ENCODE data around the gene NCOA3.
"Not testable (repeated sequence)": the region's sequence is repeated elsewhere in the genome, so short reads cannot be mapped to it uniquely, and the experiment has no call there.

Gene NCOA3

DNA sequence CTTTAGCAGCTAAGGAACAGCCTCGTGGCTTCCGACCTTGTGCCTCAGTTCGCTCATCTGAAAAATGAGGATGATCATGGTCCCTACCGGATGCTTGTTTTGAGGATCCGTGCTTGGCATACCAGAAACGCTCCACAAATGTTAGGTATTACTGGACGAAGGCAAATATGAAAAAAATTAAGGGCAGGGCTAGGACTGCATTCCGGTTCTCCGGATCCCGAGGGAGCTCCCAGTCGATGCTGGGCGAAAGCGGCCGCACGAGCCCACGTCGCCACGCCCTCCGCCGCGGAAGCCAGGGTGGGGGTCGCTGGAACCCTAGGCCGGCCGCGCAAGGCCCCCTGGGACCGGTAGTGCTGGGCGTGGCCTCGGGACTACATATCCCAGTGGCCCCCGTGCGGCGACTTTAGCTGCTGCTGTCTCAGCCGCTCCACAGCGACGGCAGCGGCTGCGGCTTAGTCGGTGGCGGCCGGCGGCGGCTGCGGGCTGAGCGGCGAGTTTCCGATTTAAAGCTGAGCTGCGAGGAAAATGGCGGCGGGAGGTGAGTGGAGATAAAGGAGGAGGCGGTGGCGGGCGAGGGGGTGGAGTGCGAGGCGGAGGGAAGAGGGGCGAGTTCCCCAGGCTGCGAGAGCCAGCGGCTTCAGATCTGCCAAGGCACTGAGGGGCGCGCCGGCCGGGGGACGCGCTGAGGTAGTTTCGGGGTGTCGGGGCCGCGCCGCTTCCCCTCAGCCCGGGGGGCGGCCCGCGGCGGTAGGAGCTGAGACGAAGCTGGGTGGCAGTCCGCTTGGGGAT is at the start of gene NCOA3:
Gene NCOA3 (plus strand): TSS at position 406 of the 789 bp plus-strand sequence. CDS start 120,361 bp downstream, outside the sequence.
- peak; percentile 91 to 92 for DNase-seq

DNA sequence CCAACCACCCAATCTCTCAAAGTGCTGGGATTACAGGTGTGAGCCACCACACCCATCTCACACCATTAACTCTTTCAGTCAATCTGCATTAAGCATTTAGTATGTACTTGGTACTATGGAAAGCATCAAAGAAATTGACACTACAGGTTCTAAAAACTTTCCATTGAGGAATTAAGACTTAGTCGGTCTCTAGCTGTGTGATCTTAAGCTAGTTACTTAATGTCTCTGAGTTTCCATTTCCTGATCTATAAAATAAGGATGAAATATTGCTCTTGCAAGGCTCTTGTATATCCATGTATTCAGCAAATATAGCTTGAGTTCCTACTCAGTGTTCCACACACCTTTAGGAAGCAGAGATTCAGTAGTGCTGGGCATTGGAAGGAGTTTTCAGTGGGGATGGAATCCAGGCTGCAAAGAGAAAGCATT is 48.9 kb upstream of the NCOA3 start:
- no peak for DNase-seq

DNA sequence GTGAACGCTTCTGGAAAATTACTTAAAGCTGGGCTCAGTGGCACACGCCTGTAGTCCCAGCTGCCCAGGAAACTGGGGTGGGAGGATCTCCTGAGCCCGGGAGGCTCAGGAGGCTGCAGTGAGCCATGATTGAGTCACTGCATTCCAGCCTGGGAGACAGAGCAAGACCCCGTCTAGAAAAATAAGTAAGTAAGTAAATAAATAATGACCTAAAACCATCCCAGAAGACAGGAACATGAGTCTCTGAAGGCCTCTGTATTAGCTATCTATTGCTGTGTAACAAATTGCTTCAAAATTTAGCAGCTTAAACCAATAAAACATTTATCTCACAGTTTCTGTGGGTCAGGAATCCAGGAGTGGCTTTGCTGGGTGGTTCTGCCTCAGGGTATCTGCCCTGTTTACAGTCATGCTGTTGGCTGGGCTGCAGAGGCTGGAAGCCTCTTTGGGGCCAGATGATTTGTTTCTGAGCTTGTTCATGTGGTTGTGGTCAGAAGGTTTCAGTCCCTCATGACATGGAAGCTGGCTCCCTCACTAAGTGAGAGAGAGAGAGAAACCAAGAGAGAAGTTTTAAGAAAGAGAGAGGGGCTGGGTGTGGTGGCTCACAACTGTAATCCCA is 48.4 kb upstream of the NCOA3 start:
- no peak for DNase-seq

DNA sequence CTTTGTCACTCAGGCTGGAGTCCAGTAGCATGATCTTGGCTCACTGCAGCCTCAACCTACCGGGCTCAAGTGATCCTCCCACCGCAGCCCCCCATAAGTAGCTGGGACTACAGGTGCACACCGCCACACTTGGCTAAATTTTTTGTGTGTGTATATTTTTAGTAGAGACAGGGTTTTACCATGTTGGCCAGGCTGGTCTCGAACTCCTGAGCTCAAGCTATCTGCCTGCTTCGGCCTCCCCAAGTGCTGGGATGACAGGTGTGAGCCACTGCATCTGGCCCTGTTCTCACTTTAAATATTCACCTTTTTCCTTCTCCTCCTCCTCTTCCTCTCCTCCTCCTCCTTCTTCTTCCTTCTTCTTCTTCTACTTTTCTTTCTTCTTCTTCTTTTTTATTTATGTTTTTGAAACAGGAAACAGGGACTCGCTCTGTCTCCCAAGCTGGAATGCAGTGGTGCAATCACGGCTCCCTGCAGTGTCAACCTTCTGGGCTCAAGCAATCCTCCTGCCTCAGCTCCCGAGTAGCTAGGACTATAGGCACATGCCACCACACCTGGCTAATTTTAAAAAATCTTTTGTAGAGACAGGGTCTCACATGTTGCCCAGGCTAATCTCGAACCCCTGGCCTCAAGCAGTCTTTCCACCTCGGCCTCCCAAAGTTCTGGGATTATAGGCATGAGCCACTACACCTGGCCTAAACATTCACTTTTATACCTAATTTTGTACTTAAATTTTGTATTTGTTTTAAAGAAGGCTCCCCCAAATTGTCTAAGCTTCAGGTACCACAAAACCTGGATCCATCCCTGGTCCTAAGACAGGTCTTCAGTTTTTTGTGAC is 47.2 kb upstream of the NCOA3 start:
- no peak for DNase-seq

DNA sequence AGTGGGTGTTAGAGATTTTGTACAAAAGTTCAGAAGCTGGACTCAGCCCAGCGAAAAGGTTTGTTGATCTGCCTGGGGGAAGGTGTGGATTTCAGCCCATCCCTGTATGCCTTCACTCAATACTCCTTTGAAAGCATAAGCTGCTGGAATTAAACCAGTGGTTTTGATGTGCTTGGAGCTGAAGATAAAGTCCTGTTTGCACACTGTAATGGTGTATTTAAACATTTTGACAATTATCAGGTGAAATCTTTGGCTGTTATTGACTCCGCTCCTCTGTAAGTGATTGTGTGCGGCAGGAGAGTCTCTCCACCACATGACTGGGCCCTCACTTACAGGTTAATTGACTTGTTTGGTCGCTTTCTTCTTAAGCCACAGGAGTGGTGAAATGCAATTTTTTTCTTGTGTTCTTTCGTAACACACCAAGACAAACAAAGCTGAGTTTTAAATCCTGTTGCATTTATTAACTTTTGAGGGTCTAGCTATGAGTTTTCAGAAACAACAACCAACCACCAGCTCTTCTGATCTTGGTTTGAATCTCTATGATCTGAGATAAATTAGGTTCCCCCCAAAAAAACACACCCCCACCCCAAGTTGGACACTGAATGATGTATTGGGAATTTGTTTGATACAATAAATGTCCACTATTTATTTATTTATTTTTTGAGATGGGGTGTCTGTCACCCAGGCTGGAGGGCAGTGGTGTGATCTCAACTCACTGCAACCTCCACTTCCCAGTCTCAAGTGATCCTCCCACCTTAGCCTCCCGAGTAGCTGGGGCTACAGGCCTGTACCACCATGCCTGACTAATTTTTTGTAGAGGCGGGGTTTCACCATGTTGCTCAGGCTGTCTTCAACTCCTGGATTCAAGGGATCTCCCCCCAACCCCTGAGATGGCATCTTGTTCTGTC is 46.3 kb upstream of the NCOA3 start:
- no peak for DNase-seq

DNA sequence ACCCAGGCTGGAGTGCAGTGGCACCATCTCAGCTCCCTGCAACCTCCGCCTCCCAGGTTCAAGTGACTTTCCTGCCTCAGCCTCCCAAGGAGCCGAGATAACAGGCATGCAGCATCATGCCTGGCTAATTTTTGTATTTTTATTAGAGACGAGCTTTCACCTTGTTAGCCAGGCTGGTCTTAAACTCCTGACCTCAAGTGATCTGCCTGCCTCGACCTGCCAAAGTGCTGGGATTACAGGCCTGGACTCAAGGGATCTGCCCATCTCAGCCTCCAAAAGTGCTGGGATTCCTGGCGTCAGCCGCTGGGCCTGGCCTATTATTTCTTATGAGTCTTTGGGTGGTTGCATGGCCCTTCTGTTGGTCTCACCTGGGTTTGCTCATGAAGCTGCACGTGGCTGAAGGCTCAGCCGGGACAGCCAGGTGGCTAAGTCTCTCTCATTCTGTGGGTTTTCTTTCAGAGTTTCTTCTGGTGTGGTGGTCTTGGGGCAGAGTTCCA is 45.6 kb upstream of the NCOA3 start:
- no peak for DNase-seq

DNA sequence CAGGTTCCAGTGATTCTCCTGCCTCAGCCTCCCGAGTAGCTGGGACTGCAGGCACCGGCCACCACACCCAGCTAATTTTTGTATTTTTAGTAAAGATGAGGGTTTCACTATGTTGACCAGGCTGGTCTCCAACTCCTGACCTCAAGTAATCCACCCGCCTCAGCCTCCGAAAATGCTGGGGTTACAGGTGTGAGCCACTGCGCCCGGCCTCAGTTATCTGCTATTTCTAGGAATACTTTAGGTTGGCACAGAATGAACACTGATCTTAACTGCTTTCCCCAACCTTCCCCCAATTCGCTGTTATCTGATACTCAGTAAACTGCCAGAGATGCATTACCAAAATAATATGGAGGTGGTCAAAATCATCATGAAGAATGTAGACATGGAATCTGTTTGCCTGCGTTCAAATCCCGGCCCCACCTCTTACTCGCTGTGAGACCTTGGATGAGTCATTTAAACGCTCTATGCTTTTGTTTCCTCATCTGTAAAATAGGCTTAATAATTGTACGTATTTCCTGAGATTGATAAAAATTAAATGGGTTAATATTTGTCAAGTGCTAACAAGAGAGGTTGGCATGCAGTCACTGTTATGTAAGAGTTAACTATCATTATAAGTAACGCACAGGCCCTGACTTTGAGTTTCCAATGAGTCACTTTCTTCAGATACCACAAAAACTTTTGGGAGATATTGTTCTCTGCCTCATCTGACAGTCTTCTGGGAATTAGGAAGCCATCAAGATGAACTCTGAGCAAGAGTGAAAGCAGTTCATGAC is 44.5 kb upstream of the NCOA3 start:
- no peak for DNase-seq

DNA sequence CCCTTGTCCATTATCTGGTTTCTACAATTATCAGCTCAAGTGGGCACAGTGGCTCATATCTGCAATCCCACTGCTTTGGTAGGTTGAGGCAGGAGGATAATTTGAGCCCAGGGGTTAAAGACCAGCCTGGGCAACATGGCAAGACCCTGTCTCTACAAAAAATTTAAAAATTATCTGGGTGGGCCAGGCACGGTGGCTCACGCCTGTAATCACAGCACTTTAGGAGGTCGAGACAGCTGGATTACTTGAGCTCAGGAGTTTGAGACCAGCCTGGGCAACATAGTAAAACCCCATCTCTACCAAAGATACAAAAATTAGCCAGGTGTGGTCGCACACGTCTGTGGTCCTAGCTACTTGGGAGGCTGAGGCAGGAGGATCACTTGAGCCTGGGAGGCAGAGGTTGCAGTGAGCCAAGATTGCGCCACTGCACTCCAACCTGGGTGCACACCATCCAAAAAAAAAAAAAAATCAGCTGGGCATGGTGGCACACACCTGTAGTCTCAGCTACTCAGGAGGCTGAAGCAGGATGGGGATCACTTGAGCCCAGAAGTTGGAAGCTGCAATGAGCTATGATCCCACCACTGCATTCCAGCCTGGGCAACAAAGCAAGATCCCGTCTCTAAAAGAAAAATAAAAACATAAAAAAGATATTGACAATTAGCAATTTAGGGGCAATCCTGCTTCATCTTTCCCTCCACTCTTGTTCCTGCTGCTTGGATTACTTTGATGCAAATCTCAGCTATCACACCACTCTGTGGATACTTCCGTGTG is 43.2 kb upstream of the NCOA3 start:
- DNase-seq, result not testable (repeated sequence)

DNA sequence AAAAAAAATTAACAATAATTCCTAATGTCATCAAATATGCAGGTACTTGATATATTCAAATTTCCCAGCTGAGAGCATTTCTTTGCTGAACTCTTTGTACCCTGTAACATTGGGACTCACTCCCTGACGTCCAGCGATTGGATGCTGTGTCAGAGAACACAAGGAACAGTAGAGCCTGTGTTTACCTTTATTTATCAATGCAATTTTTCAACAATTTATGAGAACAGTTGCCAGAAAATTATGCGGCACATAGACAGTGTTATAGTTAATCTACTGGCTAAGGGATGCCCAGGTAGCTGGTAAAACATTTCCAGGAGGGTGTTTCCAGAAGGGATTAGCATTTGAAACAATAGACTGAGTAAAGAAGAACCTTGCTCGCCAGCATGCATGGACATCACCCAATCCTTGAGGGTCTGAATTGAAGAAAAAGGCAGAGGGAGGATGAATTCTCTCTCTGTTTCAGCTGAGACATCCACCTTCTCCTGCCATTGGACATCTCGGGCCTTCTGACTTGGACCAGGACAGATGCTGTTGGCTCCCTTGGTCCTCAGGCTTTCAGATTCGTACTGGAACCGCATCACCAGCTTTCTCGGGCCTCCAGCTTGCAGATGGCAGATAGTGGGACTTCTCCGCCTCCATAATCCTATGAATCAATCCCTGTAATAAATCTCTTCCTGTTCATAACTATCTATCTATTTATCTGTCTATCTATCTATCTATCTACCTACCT is 42.2 kb upstream of the NCOA3 start:
- no peak for DNase-seq

DNA sequence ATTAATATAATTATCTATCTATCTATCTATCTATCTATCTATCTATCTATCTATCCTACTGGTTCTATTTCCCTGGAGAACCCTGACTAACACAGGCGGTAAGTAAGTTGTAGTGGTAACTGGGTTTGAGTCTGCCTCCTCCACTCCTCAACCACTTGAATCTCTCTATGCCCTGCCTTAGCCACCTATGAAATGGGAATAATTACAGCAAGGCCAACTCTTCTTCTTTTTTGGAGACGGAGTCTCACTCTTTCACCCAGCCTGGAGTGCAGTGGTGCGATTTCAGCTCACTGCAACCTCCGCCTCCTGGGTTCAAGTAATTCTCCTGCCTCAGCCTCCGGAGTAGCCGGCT is 41.0 kb upstream of the NCOA3 start:
- DNase-seq, result not testable (repeated sequence)

DNA sequence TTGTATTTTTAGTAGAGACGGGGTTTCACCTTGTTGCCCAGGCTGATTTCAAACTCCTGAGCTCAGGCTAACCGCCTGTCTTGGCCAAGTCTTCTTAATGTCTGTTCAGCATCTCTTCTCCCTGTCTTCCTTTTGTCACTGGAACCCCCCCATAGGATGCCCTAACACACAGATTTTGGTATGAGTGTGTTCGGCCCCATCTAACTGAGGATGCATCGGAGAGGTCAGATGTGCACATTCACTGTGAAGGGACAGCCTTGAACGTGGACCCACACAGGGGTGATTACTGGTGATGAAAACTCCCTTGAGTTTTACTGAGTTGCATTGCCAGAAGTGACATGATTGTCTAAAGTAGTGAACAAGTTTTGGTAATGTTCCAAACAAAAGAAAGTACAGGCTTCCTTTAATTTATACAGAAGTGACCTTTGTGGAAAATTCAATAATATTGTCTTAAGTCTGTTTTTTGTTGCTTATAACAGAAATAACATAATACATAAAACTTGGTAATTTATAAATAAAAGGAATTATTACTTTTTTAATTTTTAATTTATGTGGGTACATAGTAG is 40.5 kb upstream of the NCOA3 start:
- DNase-seq, result no peak

DNA sequence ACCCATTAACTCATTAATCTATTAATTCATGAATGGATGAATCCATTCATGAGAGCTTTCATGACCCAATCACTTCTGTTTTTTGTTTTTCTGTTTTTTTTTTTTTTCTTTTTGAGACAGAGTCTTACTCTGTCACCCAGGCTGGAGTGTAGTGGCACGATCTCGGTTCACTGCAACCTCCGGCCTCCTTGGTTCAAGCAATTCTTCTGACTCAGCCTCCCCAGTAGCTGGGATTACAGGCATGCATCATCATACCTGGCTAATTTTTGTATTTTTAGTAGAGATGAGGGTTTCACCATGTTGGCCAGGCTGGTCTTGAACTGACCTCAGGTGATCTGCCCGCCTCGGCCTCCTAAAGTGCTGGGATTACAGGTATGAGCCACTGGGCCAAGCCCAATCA is 39.8 kb upstream of the NCOA3 start:
- DNase-seq, result not testable (repeated sequence)

DNA sequence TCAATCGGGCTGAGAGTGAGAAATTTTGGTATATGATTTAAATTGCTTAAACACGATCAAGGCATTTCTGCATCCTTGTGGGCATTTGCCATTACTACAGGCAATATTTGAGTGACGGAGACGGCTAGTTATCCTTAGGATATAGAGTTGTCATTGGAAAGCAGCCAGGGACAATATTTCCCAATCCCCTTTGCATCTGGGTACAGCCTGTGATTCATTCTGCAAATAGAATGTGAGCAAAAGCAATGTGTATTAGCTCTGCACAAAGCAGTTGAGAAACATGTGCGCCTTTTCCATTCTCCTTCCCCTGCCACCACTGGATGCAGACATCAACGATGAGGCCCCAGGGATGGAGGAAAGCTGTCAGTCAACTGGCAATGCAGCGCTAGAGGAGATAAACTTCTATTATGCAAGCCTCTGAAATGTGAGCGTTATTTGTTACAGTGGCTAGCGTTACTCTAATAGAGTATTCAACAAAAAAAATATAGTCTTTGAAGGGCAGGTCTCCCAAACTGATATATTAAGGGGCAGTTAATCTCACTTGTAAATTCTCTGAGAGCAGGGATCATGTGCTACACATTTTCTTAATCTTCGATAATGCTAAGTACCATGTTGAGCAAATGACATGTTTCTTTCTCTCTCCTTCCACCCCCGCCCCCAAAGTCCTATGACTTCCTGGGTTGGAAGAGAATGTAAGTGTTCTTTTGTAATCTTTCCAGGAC is 37.1 kb upstream of the NCOA3 start:
- DNase-seq, result no peak

DNA sequence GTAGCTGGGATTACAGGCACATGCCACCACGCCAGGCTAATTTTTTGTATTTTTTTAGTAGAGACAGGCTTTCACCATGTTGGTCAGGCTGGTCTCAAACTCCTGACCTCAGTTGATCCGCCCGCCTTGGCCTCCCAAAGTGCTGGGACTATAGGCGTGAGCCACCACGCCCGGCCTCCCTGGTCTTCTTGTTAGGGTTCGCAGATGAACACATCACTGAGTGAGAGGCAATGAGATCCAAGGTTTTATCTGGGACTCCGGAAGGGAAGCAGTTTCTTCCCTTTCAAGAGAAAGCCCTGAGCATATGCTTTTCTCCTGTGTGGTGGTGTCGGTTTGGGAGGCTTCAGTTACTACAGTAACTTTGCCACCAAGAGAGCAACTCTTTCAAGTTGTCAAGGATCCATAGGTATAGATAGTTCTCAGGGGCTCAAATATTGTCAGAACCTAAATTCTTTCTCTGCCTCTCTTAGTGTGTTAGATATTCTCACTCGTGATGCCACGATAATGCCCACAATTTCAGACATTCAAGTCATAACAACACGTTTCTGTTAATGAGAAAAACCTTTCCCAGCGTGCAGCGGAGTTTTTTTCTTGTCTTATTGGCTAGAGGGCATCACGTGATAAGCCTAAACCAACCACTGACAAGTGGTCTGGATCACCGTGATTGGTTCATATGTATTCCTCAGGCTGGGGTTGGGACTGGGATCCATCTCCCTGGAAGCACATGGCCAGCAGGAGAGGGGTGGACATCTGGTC is 36.2 kb upstream of the NCOA3 start:
- DNase-seq, result no peak

DNA sequence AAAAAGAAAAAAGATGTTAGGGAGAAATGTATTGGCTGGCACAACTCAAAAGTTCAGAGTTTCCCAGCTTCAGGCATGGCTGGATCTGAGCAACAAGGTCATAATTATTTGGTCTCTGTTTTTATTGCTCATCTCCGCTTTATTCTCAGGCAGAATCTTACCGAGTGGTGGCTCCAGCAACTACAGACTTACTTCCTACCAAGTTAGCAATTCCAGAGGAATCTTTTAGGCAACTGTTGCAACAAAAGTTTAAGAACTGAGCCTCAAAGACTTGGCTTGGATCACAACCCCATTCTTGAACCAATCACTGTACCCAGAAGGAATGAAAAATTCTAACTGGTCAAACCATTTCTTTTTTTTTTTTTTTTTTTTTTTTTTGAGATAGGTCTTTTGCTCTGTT is 35.5 kb upstream of the NCOA3 start:
- no peak for DNase-seq

DNA sequence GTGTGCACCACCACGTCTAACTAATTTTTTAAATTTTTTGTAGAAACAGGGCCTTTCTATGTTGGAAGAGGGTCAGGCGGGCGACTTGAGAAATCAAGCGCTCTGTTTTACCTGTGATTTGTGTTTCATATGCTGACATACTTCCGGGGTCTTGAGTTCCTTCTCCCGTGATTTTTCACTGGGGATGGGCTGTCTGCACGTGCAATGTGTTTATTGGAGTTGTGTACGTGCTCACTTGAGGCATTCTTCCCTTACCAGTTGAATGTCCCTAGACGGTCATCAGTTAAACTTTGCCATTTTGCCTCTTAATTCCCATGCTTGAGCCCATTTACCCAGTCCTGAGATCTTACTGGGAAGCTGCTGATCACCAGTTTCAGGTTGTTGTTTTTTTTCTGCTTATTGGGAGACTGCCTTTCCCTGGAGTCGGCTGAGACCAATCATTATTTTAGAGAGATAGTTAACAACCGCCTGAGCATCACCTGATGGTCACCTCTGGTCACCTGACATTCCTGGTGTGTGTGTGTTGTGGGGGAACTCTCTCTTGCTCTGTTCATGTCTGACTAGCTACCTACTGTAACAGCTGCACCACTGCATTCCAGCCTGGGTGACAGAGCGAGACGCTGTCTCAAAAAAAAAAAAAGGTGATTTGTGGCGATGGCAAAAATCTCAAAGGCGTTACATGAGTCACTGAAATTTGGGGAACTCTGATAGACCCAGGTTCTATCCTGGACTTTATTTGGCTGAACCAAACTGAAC is 34.8 kb upstream of the NCOA3 start:
- no peak for DNase-seq

DNA sequence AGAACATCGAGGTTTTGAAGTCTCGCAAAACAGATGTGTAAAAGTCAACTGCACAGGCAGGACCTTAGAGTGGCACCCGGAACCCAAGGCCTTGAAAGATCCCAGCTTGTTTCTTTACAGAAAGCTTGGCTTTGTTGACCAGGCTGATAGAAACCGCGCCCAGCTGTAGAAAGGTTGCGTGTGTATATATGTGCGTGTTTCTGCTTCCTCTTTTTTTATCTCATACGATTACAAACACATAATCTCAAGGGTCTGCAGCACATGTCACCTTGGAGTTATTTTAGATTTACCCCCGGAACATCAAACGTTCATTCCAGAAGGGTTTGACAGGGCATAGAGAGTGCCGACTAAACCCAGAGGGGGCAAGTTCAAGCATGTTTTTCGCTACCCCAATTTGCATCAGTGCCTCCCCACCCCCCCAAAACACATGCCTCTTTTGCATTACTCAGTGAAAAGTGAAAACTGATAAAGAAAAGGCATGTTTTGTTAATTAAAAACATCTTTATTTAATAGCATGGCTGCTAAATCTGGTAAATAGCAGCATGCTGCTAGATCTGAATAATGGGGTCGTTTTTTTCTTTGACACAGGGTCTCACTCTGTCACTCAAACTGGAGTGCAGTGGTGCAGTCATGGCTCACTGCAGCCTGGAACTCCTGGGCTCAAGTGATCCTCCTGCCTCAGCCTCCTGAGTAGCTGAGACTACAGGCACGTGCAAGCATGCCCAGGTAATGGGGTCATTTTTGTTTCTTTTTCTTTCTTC is 33.2 kb upstream of the NCOA3 start:
- no peak for DNase-seq
